ENCODE results near the gene BORCS5. TPM values are rescaled to one million over a fixed set of nuclear protein-coding genes. Genes with fewer than 3 reads are reported as not detected.

BORCS5 gene
- total and polyA plus RNA-seq, 5 experiments from 2014 or later = 12.4 to 18.4 (median 15.7) TPM

- ATAC-seq (no peak), DNase-seq (no peak)
- Mint-ChIP-seq H3K36me3 (peaks cover 27 to 46% (median 29%) of the 10 kb centered on the region in 3 donors), H3K27ac (peak overlapping the region in 2 of 10 donors; percentile 48 to 67), H3K9me3 (peaks cover 6 to 45% (median 19%) of the 10 kb centered on the region in 9 donors), H3K4me3 (no peak overlapping the region), H3K27me3 (no peaks in the 10 kb centered on the region), H3K4me1 (peaks cover 9 to 18% (median 10%) of the 10 kb centered on the region in 4 donors)
- POLR2A ChIA-PET = no interaction called here
These were observed 68.1 kb downstream of the BORCS5 start for GRCh38 chr12:12425001-12425400.

GRCh38 chr12:12425616-12426015 lies 68.7 kb downstream of the BORCS5 start:
- H3K27ac Mint-ChIP-seq = peak overlapping the region in 2 of 10 donors; percentile 6 to 14
- peaks cover 6 to 43% (median 19%) of the 10 kb centered on the region in 9 donors for H3K9me3 Mint-ChIP-seq
- peaks cover 9 to 18% (median 11%) of the 10 kb centered on the region in 4 donors for H3K4me1 Mint-ChIP-seq
- no peaks in the 10 kb centered on the region for H3K27me3 Mint-ChIP-seq
- no peak overlapping the region for H3K4me3 Mint-ChIP-seq
- DNase-seq (no peak), ATAC-seq (no peak)
- peaks cover 25 to 41% (median 29%) of the 10 kb centered on the region in 3 donors for H3K36me3 Mint-ChIP-seq
- POLR2A ChIA-PET = no interaction called here

DNA sequence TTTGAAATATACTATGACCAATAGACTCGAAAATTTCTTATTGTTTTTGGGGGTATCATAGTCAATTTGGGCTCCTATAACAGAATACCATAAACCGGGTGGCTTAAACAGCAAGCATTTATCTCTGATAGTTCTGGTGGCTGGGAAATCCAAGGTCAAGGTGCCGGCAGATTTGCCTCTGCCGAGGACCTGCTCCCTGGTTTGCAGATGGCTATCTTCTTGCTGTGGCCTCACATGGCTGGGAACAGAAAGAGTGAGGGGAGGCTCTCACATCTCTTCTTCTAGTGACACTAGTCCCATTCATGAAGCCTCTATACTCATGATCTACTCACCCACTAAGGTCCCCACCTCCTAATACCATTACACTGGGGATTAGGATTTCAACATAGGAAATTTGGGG lies 70.7 kb downstream of the BORCS5 start:
- no peak overlapping the region for H3K27ac Mint-ChIP-seq
- peaks cover 10 to 21% (median 16%) of the 10 kb centered on the region in 4 donors for H3K4me1 Mint-ChIP-seq
- H3K9me3 Mint-ChIP-seq = peaks cover 4 to 26% (median 13%) of the 10 kb centered on the region in 9 donors
- DNase-seq (no peak), ATAC-seq (no peak)
- no peak overlapping the region for H3K4me3 Mint-ChIP-seq
- POLR2A ChIA-PET = interaction anchor here (0.6 kb wide), 1 partner anchor 9 kb away, joined by 3 read pairs; no protein-coding TSS in a partner anchor
- peaks cover 18 to 26% (median 20%) of the 10 kb centered on the region in 3 donors for H3K36me3 Mint-ChIP-seq
- H3K27me3 Mint-ChIP-seq = no peaks in the 10 kb centered on the region

DNA sequence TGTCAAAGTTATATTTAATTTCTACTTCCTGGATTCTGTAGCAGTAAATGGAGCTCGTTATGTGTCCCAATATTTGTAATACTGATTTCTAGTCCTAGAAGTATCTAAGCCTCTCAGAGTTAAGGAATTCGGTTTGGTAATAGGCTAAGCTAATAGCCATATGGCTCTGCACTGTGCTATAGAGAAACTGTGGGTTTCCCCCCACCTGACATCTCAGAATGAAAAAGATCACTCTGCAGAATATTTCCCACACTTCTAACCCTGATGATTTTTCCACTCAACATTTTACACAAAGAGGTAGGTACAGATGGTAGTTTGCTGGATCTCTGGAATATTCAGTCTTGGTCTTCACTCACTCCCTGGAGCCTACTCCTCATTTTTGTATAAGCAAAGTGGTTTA lies 71.2 kb downstream of the BORCS5 start:
- no peak for ATAC-seq
- Mint-ChIP-seq H3K4me1 (peaks cover 14 to 24% (median 19%) of the 10 kb centered on the region in 4 donors), H3K4me3 (no peak overlapping the region), H3K27ac (peak overlapping the region in 1 of 10 donors; percentile 40), H3K36me3 (peaks cover 18 to 24% (median 23%) of the 10 kb centered on the region in 3 donors), H3K27me3 (no peaks in the 10 kb centered on the region), H3K9me3 (peaks cover 4 to 25% (median 13%) of the 10 kb centered on the region in 9 donors)
- no peak for DNase-seq
- POLR2A ChIA-PET = interaction anchor here (0.6 kb wide), 1 partner anchor 10 kb away, joined by 3 read pairs; no protein-coding TSS in a partner anchor

DNA sequence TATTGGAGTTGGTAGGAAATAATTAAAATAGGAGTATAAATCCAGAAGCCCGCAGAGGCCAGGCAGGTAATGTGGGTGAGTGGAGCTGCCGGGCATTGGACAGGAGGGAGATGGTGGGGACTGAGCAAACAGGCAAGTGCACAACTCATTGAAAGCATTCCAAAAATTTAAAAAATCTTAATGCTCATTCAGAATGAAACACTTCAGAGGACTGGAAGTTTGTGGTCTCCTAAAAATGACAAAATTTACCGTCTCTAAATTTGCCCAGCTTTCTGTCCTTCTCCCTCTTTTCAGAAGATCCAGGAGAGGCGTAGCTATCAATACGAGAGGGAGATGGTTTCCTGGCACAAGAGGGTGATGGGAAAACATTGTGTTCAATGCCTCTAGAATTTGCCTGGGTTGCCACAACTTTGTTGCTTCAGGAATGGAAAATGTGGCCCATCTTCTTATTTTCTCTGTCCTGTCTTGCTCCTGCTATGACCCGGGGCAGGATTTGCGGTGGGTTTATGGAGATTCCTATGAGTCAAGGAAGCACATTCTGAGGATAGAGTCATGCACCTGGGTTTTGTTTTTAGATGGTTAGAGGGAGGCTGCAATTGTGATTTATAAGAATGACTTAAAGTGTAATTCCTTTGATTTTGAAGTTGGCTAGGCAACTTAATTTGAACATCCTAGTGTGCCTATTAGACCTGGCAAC lies 72.2 kb downstream of the BORCS5 start:
- POLR2A ChIA-PET = interaction anchor here (0.6 kb wide), 1 partner anchor 73 kb away, joined by 5 read pairs; no protein-coding TSS in a partner anchor
- peaks cover under 1 to 15% (median 7%) of the 10 kb centered on the region in 9 donors for H3K9me3 Mint-ChIP-seq
- ATAC-seq = no peak
- H3K27me3 Mint-ChIP-seq = no peaks in the 10 kb centered on the region
- no peak overlapping the region for H3K4me3 Mint-ChIP-seq
- peak overlapping the region in 5 of 10 donors; percentile 21 to 73 (median 40) for H3K27ac Mint-ChIP-seq
- peaks cover 9 to 16% (median 14%) of the 10 kb centered on the region in 3 donors for H3K36me3 Mint-ChIP-seq
- no peak for DNase-seq
- H3K4me1 Mint-ChIP-seq = peaks cover 13 to 32% (median 19%) of the 10 kb centered on the region in 4 donors

GRCh38 chr12:12432364-12432763 lies 75.5 kb downstream of the BORCS5 start:
- DNase-seq (no peak), ATAC-seq (no peak)
- Mint-ChIP-seq H3K9me3 (peaks cover 0 to 5% (median 0%) of the 10 kb centered on the region in 9 donors), H3K27me3 (no peaks in the 10 kb centered on the region), H3K4me3 (no peak overlapping the region), H3K36me3 (peaks cover 7 to 28% (median 25%) of the 10 kb centered on the region in 3 donors), H3K4me1 (peaks cover 11 to 30% (median 17%) of the 10 kb centered on the region in 4 donors), H3K27ac (peak overlapping the region in 2 of 10 donors; percentile 68 to 74)
- POLR2A ChIA-PET = no interaction called here

DNA sequence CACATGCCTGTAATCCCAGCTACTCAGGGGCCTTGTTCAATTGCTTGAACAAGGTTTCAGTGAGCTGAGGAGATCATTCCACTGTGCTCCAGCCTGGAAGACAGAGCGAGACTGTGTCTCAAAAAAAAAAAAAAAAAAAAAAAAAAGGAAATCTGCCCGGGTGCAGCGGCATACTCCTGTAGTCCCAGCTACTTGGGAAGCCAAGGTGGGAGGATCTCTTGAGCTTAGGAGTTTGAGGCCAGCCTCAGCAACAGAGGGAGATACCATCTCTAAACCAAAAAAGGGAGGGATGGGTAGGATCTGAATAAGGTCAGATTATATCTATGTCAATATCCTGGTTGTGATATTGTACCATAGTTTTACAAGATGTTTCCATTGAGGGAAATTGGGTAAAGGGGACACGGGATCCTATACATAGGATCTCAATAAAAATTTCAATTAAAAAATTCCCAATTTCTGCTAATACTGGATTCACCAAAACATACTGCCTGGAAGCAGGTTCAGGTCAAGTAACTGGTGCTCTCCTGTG lies 76.4 kb downstream of the BORCS5 start:
- DNase-seq (no peak), ATAC-seq (no peak)
- no peaks in the 10 kb centered on the region for H3K27me3 Mint-ChIP-seq
- POLR2A ChIA-PET = interaction anchor here (0.6 to 1.1 kb wide), 3 partner anchors 10 to 50 kb away, joined by 3 to 4 read pairs (median 3); no protein-coding TSS in a partner anchor
- peaks cover 0 to 5% (median 0%) of the 10 kb centered on the region in 9 donors for H3K9me3 Mint-ChIP-seq
- H3K36me3 Mint-ChIP-seq = peaks cover 7 to 26% (median 26%) of the 10 kb centered on the region in 3 donors
- H3K4me1 Mint-ChIP-seq = peaks cover 11 to 35% (median 18%) of the 10 kb centered on the region in 4 donors
- H3K27ac Mint-ChIP-seq = peak overlapping the region in 5 of 10 donors; percentile 25 to 87 (median 74)
- H3K4me3 Mint-ChIP-seq = no peak overlapping the region

DNA sequence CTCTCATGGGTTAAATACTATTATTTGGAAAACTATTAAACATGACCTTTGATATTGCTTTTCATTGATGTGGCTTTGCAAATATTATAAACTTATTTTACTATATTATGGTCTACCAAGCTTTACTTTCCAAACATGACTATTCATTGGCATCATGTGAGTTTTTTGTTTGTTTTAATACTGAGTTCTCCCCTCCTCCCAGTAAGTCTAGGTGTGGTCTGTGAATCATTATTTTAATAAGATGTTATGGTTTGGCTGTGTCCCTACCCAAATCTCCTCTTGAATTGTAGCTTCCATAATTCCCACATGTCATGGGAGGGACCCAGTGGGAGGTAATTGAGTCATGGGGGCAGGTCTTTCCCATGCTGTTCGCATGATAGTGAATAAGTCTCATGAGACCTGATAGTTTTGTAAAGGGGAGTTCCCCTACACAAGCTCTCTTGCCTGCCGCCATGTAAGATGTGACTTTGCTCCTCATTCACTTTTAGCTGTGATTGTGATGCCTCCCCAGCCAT lies 80.0 kb downstream of the BORCS5 start:
- Mint-ChIP-seq H3K27me3 (no peaks in the 10 kb centered on the region), H3K4me1 (peaks cover 24 to 53% (median 35%) of the 10 kb centered on the region in 4 donors), H3K9me3 (peaks cover 0 to 5% (median 0%) of the 10 kb centered on the region in 9 donors), H3K36me3 (peaks cover 7 to 26% (median 23%) of the 10 kb centered on the region in 3 donors), H3K27ac (peak overlapping the region in 2 of 10 donors; percentile 21 to 38), H3K4me3 (no peak overlapping the region)
- no peak for DNase-seq
- no peak for ATAC-seq
- POLR2A ChIA-PET = interaction anchor here (1.2 kb wide), 1 partner anchor 8 kb away, joined by 3 read pairs; no protein-coding TSS in a partner anchor

DNA sequence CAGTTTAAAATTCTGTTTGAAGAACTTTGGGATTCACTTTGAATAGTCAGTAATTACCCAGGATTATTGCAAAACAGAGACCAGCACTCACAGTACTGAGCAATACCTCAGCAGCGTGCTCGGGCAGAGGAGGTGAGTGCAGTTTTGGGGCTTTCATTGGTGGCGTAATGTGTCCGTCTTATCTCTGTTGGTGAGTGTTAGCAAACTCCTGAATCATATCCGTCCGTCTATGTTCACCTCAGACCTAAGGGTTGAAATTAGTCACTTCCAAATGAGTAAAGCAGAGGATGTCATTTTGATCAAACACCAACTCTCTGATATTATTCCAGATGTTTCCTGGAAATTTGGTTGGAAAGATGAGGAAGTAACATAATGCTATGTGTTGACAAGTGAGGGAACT lies 82.8 kb downstream of the BORCS5 start:
- peaks cover 7 to 22% (median 20%) of the 10 kb centered on the region in 3 donors for H3K36me3 Mint-ChIP-seq
- H3K4me3 Mint-ChIP-seq = peak overlapping the region in 6 of 10 donors; percentile 29 to 79 (median 50)
- POLR2A ChIA-PET = interaction anchor here (1.5 kb wide), 1 partner anchor 43 kb away, joined by 5 read pairs; no protein-coding TSS in a partner anchor
- peaks cover 29 to 61% (median 55%) of the 10 kb centered on the region in 4 donors for H3K4me1 Mint-ChIP-seq
- no peaks in the 10 kb centered on the region for H3K27me3 Mint-ChIP-seq
- peak in 1 of 10 donors; percentile 20 for DNase-seq
- no peak for ATAC-seq
- H3K27ac Mint-ChIP-seq = peak overlapping the region; percentile 93 to 99 (median 98)
- peaks cover 0 to 5% (median 0%) of the 10 kb centered on the region in 9 donors for H3K9me3 Mint-ChIP-seq

- Mint-ChIP-seq H3K4me3 (peak overlapping the region; percentile 37 to 83 (median 74)), H3K27ac (peak overlapping the region; percentile 93 to 99 (median 98)), H3K27me3 (no peaks in the 10 kb centered on the region), H3K4me1 (peaks cover 30 to 68% (median 55%) of the 10 kb centered on the region in 4 donors), H3K36me3 (peaks cover 7 to 17% (median 16%) of the 10 kb centered on the region in 3 donors), H3K9me3 (peaks cover 0 to 5% (median 0%) of the 10 kb centered on the region in 9 donors)
- DNase-seq (peak in 1 of 10 donors; percentile 18), ATAC-seq (no peak)
- POLR2A ChIA-PET = interaction anchor here (0.7 to 3.5 kb wide), 6 partner anchors 10 to 122 kb away, joined by 3 to 44 read pairs (median 4); partner anchors contain the start of gene DUSP16
These were observed 84.0 kb downstream of the BORCS5 start for GRCh38 chr12:12440784-12441428.

- Mint-ChIP-seq H3K27ac (peak overlapping the region; percentile 93 to 99 (median 98)), H3K9me3 (peaks cover 0 to 5% (median 0%) of the 10 kb centered on the region in 9 donors), H3K4me3 (peak overlapping the region; percentile 24 to 83 (median 74)), H3K4me1 (peaks cover 31 to 71% (median 55%) of the 10 kb centered on the region in 4 donors), H3K36me3 (peaks cover 7 to 14% (median 11%) of the 10 kb centered on the region in 3 donors), H3K27me3 (no peaks in the 10 kb centered on the region)
- POLR2A ChIA-PET = interaction anchor here (0.7 to 3.5 kb wide), 13 partner anchors 9 to 296 kb away, joined by 3 to 44 read pairs (median 4); partner anchors contain the start of gene DUSP16
- no peak for DNase-seq
- ATAC-seq = peak; percentile 4 to 13
These were observed 84.5 kb downstream of the BORCS5 start for GRCh38 chr12:12441429-12441807.

Data from naive thymus-derived CD8-positive, alpha-beta T cell (primary cell).